ENCODE data around the gene CILP2. TPM values are rescaled to one million over a fixed set of nuclear protein-coding genes. Genes with fewer than 3 reads are reported as not detected.

The CILP2 gene
- total and polyA plus RNA-seq, 2 of the 8 experiments (the other 6 are each of a cell fraction or from before 2014, with no cell fraction given) = 4.4 to 5.8 TPM

DNA sequence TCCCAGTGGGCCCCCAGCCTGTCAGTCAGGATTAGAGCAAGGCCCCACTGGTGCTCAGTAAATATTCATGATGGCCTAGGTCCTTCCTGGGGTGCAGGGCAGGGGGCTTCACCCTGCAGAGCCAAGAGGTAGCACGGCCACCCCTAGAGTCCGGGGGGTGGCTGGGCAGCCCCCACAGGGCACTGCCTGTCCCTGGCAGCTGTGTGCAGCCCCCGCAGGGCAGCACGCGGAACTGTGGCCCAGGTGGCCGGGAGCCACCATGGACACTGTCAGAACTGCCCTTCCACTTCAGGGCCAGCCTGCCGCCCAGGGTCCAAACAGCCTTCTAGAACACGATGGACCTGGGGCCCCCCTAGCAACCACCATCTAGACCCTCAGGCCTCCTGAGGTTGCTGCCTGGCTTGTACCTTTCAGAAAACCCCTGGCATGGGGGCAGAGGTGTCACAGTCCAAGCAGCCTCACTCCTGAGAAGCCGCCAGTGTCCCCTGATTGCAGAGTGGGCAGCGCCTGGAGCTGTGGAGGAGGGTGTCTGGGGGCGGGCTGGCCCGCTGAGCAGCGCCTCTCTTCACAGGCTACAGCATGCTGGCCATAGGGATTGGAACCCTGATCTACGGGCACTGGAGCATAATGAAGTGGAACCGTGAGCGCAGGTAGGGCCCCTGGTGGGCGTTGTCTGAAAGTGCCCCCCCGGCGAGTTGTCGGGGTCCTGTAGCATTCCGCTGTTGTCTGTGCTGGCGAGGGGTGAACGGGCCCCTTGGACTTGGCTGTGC, 12.3 kb upstream of the CILP2 start:
- no peak overlapping the region for H2BK20ac ChIP-seq (ENCODE audit: low read length)
- H3K4me1 ChIP-seq (replicated peaks in 1 of 4; ENCODE audit: control insufficient read depth in 3 of 4, insufficient read depth in 4 of 4, low read length in 3 of 4) = peaks cover 0 to 3% (median 3%) of the 10 kb centered on the region in 4 experiments; a peak in 3 of 7 replicates
- ChIA-PET POLR2A (ENCODE audit: partially characterized antibody) (interaction anchor here (0.7 to 3.1 kb wide), 6 partner anchors 9 to 19 kb away, joined by 3 to 13 read pairs (median 4); partner anchors contain the start of gene NDUFA13), CTCF (ENCODE audit: partially characterized antibody) (interaction anchor here (1.0 kb wide), 1 partner anchor 9 kb away, joined by 7 read pairs; no protein-coding TSS in a partner anchor)
- no peak overlapping the region for H2BK120ac ChIP-seq (replicated peaks; ENCODE audit: low read depth, low read length)
- H3K4ac ChIP-seq (replicated peaks; ENCODE audit: insufficient read length, low read depth, low read length) = no peak overlapping the region
- no peak overlapping the region for H4K91ac ChIP-seq (replicated peaks; ENCODE audit: insufficient read length, low read length)
- peaks cover 12% of the 10 kb centered on the region for H3K79me1 ChIP-seq (ENCODE audit: low read depth, low read length)
- 92% methylated on average over 23 of the region's 23 CpGs; no CpG with 5 or more reads in 1 of the 2 experiments for WGBS, 2 experiments (ENCODE audit: extremely low coverage in 1 of 2, insufficient coverage in 1 of 2, insufficient read length in 1 of 2, insufficient replicate concordance in 2 of 2, low coverage in 1 of 2, low lambda C conversion rate in 2 of 2, missing lambda C conversion rate in 1 of 2)
- H3K79me2 ChIP-seq (ENCODE audit: control insufficient read depth in 1 of 2, insufficient read depth in 2 of 2, low read length in 2 of 2) = peaks cover 0 to 26% of the 10 kb centered on the region in 2 experiments; a peak in 2 of 4 replicates
- no peak overlapping the region for H3K9ac ChIP-seq (replicated peaks in 1 of 4; ENCODE audit: extremely low read depth in 1 of 4, low read depth in 3 of 4, low read length in 3 of 4)
- DNase-seq (ENCODE audit: low read depth in 1 of 2, low spot score in 2 of 2) (no peak), FAIRE-seq (no peak)
- peaks cover 9 to 28% of the 10 kb centered on the region in 2 experiments for H4K20me1 ChIP-seq (replicated peaks in 1 of 2; ENCODE audit: control insufficient read depth in 1 of 2, insufficient read depth in 2 of 2, low read length in 2 of 2)
- no peak overlapping the region for H4K5ac ChIP-seq (ENCODE audit: insufficient read length, low read depth, low read length)
- H3K14ac ChIP-seq (ENCODE audit: insufficient read length) = no peak overlapping the region
- no peak overlapping the region for H2BK15ac ChIP-seq (ENCODE audit: low read length)
- no peak overlapping the region for H2BK12ac ChIP-seq (ENCODE audit: low read depth, low read length)
- no peak overlapping the region for H2AK5ac ChIP-seq (ENCODE audit: low read depth, low read length)
- peaks cover 0 to 30% (median 10%) of the 10 kb centered on the region in 4 experiments; a peak in 6 of 8 replicates for H3K36me3 ChIP-seq (ENCODE audit: control insufficient read depth in 2 of 4, insufficient read depth in 4 of 4, low read length in 3 of 4)
- H3K9me3 ChIP-seq (ENCODE audit: insufficient read depth in 2 of 2, low read depth in 1 of 2, low read length in 1 of 2) = no peaks in the 10 kb centered on the region
- H3K4me2 ChIP-seq (ENCODE audit: insufficient read depth in 1 of 2, low read depth in 2 of 2, low read length in 2 of 2) = no peak overlapping the region
- TF ChIP-seq TAF1 (IDR thresholded peaks at IDR 0.05; ENCODE audit: low read depth, low read length) = no peak
- TF ChIP-seq, protein P1, sequence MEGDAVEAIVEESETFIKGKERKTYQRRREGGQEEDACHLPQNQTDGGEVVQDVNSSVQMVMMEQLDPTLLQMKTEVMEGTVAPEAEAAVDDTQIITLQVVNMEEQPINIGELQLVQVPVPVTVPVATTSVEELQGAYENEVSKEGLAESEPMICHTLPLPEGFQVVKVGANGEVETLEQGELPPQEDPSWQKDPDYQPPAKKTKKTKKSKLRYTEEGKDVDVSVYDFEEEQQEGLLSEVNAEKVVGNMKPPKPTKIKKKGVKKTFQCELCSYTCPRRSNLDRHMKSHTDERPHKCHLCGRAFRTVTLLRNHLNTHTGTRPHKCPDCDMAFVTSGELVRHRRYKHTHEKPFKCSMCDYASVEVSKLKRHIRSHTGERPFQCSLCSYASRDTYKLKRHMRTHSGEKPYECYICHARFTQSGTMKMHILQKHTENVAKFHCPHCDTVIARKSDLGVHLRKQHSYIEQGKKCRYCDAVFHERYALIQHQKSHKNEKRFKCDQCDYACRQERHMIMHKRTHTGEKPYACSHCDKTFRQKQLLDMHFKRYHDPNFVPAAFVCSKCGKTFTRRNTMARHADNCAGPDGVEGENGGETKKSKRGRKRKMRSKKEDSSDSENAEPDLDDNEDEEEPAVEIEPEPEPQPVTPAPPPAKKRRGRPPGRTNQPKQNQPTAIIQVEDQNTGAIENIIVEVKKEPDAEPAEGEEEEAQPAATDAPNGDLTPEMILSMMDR (IDR thresholded peaks at IDR 0.05; ENCODE audit: control extremely low read depth in 1 of 3, insufficient read depth in 1 of 3, low read depth in 1 of 3, low read length in 3 of 3) = peak in 1 of 3 experiments; percentile 14; a peak in 1 of 4 replicates
- no peaks in the 10 kb centered on the region for H3K27me3 ChIP-seq (replicated peaks in 1 of 4; ENCODE audit: control insufficient read depth in 3 of 4, extremely low read depth in 1 of 4, insufficient read depth in 3 of 4, low read length in 3 of 4)
- H2BK5ac ChIP-seq (ENCODE audit: low read depth, low read length) = no peak overlapping the region; the same call in 1 of the 2 replicates
- no peak overlapping the region for H3K4me3 ChIP-seq (ENCODE audit: extremely low read depth in 1 of 4, insufficient read depth in 2 of 4, low read depth in 3 of 4, low read length in 4 of 4)
- no peak overlapping the region for H3K23ac ChIP-seq (ENCODE audit: insufficient read length)
- no peak overlapping the region for H2AFZ ChIP-seq (ENCODE audit: low read length)
- no peak overlapping the region for H3K18ac ChIP-seq (ENCODE audit: extremely low read depth, low read length)
- peak overlapping the region; percentile 11; the same call in 1 of the 2 replicates for H4K8ac ChIP-seq (ENCODE audit: extremely low read depth, insufficient read depth, low read length)
- no peak overlapping the region for H3K56ac ChIP-seq (replicated peaks; ENCODE audit: insufficient read length, low read depth, low read length)
- H3K23me2 ChIP-seq (ENCODE audit: low read depth, low read length) = no peaks in the 10 kb centered on the region
- no peak overlapping the region for H3K27ac ChIP-seq (ENCODE audit: low read depth, low read length)

Measured in H1 (cell line).